Astrocyte (in vitro differentiated cells and primary cell): ENCODE measurements around the gene ZNF526. TPM values are rescaled to one million over a fixed set of nuclear protein-coding genes. Genes with fewer than 3 reads are reported as not detected.

Experiments used
- DNase-seq: peaks from one replicate; pipeline ENCODE4 v3.0.0-alpha.2; 2010; ENCODE audit warnings: low read depth
- FAIRE-seq: peaks from 2 replicates; lab custom pipeline; 2011; peaks lifted over from hg19 to GRCh38; lab: Jason Lieb, UNC
- H2AFZ ChIP-seq: 2 replicates; pipeline ENCODE4 v1.6.0; 2012; ENCODE audit warnings: low read depth, low read length, inconsistent platforms
- H3K27ac ChIP-seq: 2 replicates; pipeline ENCODE4 v1.5.1; 2011; ENCODE audit warnings: low read depth, low read length, inconsistent platforms
- H3K27me3 ChIP-seq: 2 replicates; pipeline ENCODE4 v1.6.0; 2011; ENCODE audit warnings: low read length, inconsistent platforms; ENCODE audit not compliant: insufficient read depth
- H3K36me3 ChIP-seq: 2 replicates; pipeline ENCODE4 v1.5.1; 2011; ENCODE audit warnings: low read length, inconsistent platforms; ENCODE audit not compliant: insufficient read depth
- H3K4me1 ChIP-seq: 2 replicates; pipeline ENCODE4 v1.5.1; 2011; ENCODE audit warnings: low read length, inconsistent platforms; ENCODE audit not compliant: insufficient read depth
- H3K4me2 ChIP-seq: 2 replicates; pipeline ENCODE4 v1.6.0; 2012; ENCODE audit warnings: low read length, inconsistent platforms
- H3K4me3 ChIP-seq: 2 replicates; pipeline ENCODE4 v1.5.1; 2011; ENCODE audit warnings: low read depth, mild to moderate bottlenecking, low read length, inconsistent platforms; ENCODE audit not compliant: insufficient read depth
- H3K79me2 ChIP-seq: 2 replicates; pipeline ENCODE4 v1.6.0; 2012; ENCODE audit warnings: mild to moderate bottlenecking, low read length, inconsistent platforms; ENCODE audit not compliant: insufficient read depth
- H3K9ac ChIP-seq: 2 replicates; pipeline ENCODE4 v1.6.0; 2012; ENCODE audit warnings: mild to moderate bottlenecking, low read length, inconsistent platforms
- H3K9me3 ChIP-seq: 2 replicates; pipeline ENCODE4 v1.5.1; 2012; ENCODE audit warnings: low read depth, mild to moderate bottlenecking, low read length, inconsistent platforms; ENCODE audit not compliant: insufficient read depth
- H4K20me1 ChIP-seq: 2 replicates; pipeline ENCODE4 v1.6.0; 2012; ENCODE audit warnings: low read length, inconsistent platforms; ENCODE audit not compliant: insufficient read depth
- H3K27ac Mint-ChIP-seq: one replicate; pipeline ENCODE4 v1.8.0; 2021; ENCODE audit warnings: mild to moderate bottlenecking, mixed read lengths; ENCODE audit not compliant: unreplicated experiment
- H3K27me3 Mint-ChIP-seq: one replicate; pipeline ENCODE4 v1.8.0; 2021; ENCODE audit warnings: low read depth, mixed read lengths; ENCODE audit not compliant: unreplicated experiment
- H3K36me3 Mint-ChIP-seq: one replicate; pipeline ENCODE4 v1.8.0; 2021; ENCODE audit warnings: low read depth, mixed read lengths; ENCODE audit not compliant: unreplicated experiment
- H3K4me1 Mint-ChIP-seq: one replicate; pipeline ENCODE4 v1.8.0; 2021; ENCODE audit warnings: low read depth, mixed read lengths; ENCODE audit not compliant: unreplicated experiment
- H3K4me3 Mint-ChIP-seq: one replicate; pipeline ENCODE4 v1.8.0; 2021; ENCODE audit warnings: mild to moderate bottlenecking, moderate library complexity, mixed read lengths; ENCODE audit not compliant: unreplicated experiment
- H3K9me3 Mint-ChIP-seq: one replicate; pipeline ENCODE4 v1.8.0; 2021; ENCODE audit warnings: mild to moderate bottlenecking, mixed read lengths; ENCODE audit not compliant: unreplicated experiment
- EZH2 ChIP-seq: IDR thresholded peaks from 2 replicates; pipeline ENCODE4 v1.6.1; 2012; ENCODE audit warnings: mild to moderate bottlenecking, low read length, inconsistent platforms; ENCODE audit not compliant: insufficient read depth
- total RNA-seq: library from RNA; stranded (reverse); gene quantifications from 2 replicates; pipeline ENCODE4 v1.2.1, GENCODE V29; 2021
- TF ChIP-seq, protein P1 (sequence below): IDR thresholded peaks from 2 replicates; pipeline ENCODE4 v1.5.1; 2011; ENCODE audit warnings: low read depth, mild to moderate bottlenecking, inconsistent platforms, low read length, moderate library complexity; ENCODE audit not compliant: insufficient read depth

The ZNF526 gene
- total RNA-seq, 1 donor from 2014 or later = 20.2 TPM

DNA sequence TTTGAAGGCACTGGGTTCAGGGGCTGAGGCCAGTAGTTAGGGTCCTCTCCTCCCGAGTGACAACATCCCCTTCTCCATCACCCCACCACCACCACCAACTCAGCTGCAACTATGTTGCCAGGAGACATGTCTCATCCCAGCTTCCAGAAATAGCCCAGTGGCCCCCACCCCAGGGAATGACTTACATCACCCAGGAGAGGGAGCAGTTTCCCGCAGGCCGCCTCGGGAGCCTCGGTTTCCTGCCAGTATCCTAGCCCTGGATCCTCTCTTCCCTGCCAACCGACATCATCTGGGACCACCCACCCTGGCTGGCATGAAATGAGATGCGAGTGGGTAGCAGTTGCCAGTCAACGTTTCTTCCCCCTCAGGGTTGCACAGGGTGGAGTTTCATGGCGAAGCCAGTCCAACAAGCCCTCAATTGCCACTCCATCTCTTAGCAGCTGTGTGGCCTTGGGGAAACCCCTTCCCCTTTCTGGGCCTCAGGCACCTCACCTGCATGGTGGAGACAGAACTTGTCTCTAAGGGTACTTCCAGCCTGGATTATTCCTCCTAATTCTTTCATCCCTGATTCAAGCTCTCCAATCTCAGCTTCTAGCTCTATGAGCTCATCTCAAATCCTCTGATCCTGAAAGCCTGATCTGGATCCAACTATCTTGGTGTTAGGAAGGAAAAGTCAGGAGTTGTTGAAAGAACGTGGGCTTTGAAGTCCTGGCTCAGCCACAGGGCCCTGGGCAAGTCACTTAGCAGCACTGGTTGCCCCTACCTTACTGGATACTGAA lies 26.2 kb downstream of the ZNF526 start:
- no peaks in the 10 kb centered on the region for H3K27me3 ChIP-seq
- no peak overlapping the region for H3K4me3 ChIP-seq
- TF ChIP-seq EZH2 = no peak
- TF ChIP-seq, protein P1, sequence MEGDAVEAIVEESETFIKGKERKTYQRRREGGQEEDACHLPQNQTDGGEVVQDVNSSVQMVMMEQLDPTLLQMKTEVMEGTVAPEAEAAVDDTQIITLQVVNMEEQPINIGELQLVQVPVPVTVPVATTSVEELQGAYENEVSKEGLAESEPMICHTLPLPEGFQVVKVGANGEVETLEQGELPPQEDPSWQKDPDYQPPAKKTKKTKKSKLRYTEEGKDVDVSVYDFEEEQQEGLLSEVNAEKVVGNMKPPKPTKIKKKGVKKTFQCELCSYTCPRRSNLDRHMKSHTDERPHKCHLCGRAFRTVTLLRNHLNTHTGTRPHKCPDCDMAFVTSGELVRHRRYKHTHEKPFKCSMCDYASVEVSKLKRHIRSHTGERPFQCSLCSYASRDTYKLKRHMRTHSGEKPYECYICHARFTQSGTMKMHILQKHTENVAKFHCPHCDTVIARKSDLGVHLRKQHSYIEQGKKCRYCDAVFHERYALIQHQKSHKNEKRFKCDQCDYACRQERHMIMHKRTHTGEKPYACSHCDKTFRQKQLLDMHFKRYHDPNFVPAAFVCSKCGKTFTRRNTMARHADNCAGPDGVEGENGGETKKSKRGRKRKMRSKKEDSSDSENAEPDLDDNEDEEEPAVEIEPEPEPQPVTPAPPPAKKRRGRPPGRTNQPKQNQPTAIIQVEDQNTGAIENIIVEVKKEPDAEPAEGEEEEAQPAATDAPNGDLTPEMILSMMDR = peak; percentile 55
- Mint-ChIP-seq H3K9me3 (no peaks in the 10 kb centered on the region), H3K27me3 (no peaks in the 10 kb centered on the region), H3K27ac (peak overlapping the region; percentile 89), H3K4me3 (peak overlapping the region; percentile 57), H3K36me3 (peaks cover 4% of the 10 kb centered on the region), H3K4me1 (peaks cover 32% of the 10 kb centered on the region)
- H3K9ac ChIP-seq = peak overlapping the region; percentile 45
- H3K79me2 ChIP-seq = peaks cover 51% of the 10 kb centered on the region
- DNase-seq (peak; percentile 71), FAIRE-seq (no peak)
- H3K4me1 ChIP-seq = peaks cover 35% of the 10 kb centered on the region
- peaks cover 50% of the 10 kb centered on the region for H4K20me1 ChIP-seq
- peak overlapping the region; percentile 22 for H3K4me2 ChIP-seq
- no peak overlapping the region for H2AFZ ChIP-seq
- peaks cover 13% of the 10 kb centered on the region for H3K36me3 ChIP-seq
- H3K9me3 ChIP-seq = no peaks in the 10 kb centered on the region
- H3K27ac ChIP-seq = peak overlapping the region; percentile 53

DNA sequence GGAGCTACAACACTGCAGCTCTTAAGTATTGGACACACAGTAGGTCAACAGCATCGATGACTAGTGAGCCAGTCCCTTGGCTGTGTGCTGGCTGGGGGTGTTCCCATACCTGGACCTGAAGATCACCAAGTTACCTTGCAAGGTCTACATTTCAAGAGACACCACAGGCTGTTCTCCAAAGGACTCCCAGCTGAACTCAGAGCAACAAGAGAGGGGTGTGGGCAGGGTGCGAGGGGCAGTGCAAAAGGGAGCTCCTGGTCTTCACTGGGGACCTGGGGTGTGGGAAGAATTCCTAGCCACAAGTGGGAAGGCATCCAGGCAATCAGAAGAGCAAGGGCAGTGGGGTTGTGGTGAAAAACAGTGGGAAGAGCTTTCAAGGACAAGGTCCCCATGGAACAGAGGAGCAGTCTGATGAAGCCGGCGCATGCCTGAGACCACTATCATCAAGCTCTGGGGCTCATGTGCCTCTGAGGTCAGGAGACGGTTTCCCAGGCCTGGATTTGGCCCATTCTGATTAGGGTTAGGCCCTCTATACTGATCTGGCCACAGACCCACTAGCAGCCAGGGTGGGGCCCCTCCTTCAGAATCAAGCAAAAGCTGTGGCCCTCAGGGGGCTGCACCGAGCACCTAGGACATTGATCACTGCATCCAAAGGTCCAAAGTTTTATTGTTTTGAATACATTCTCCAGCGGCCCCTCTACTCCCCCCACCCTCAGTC lies 27.0 kb downstream of the ZNF526 start:
- peaks cover 13% of the 10 kb centered on the region for H3K36me3 ChIP-seq
- no peak overlapping the region for H3K4me3 ChIP-seq
- peaks cover 38% of the 10 kb centered on the region for H3K4me1 ChIP-seq
- Mint-ChIP-seq H3K27me3 (no peaks in the 10 kb centered on the region), H3K4me1 (peaks cover 38% of the 10 kb centered on the region), H3K27ac (peak overlapping the region; percentile 89), H3K9me3 (peaks cover 3% of the 10 kb centered on the region), H3K36me3 (peaks cover 6% of the 10 kb centered on the region), H3K4me3 (peak overlapping the region; percentile 47)
- H4K20me1 ChIP-seq = peaks cover 51% of the 10 kb centered on the region
- no peaks in the 10 kb centered on the region for H3K9me3 ChIP-seq
- peak overlapping the region; percentile 45 for H3K9ac ChIP-seq
- TF ChIP-seq, protein P1 = no peak
- no peak for TF ChIP-seq EZH2
- peaks cover 51% of the 10 kb centered on the region for H3K79me2 ChIP-seq
- H2AFZ ChIP-seq = no peak overlapping the region
- no peaks in the 10 kb centered on the region for H3K27me3 ChIP-seq
- H3K4me2 ChIP-seq = no peak overlapping the region
- H3K27ac ChIP-seq = peak overlapping the region; percentile 53
- DNase-seq (no peak), FAIRE-seq (no peak)
